Trophoblast cell (in vitro differentiated cells and primary cell): ENCODE measurements around the gene UBE2I.

Source experiments
- DNase-seq, 2 donors: peaks; one replicate each; pipeline ENCODE4 v3.0.0-alpha.2; 2016
- H2AFZ ChIP-seq: 2 replicates; pipeline ENCODE4 v1.6.1; 2013; ENCODE audit warnings: low read length, moderate library complexity, mild to moderate bottlenecking; ENCODE audit not compliant: insufficient read depth, poor library complexity
- H2AK5ac ChIP-seq: 2 replicates; pipeline ENCODE4 v1.6.1; 2013; ENCODE audit warnings: mild to moderate bottlenecking, low read length
- H2BK120ac ChIP-seq: 2 replicates; pipeline ENCODE4 v1.6.1; 2013; ENCODE audit warnings: low read length, mild to moderate bottlenecking, moderate library complexity; ENCODE audit not compliant: insufficient read depth, poor library complexity
- H2BK12ac ChIP-seq: 2 replicates; pipeline ENCODE4 v1.6.1; 2013; ENCODE audit warnings: mild to moderate bottlenecking, low read length, moderate library complexity
- H2BK5ac ChIP-seq: 2 replicates; pipeline ENCODE4 v1.6.1; 2013; ENCODE audit warnings: low read length, low read depth, moderate library complexity, mild to moderate bottlenecking; ENCODE audit not compliant: poor library complexity
- H3K14ac ChIP-seq: 2 replicates; pipeline ENCODE4 v1.6.1; 2013; ENCODE audit warnings: mild to moderate bottlenecking, low read length
- H3K18ac ChIP-seq: 2 replicates; pipeline ENCODE4 v1.6.1; 2013; ENCODE audit warnings: mild to moderate bottlenecking, low read length
- H3K23ac ChIP-seq: 2 replicates; pipeline ENCODE4 v1.6.1; 2013; ENCODE audit warnings: low read length
- H3K27ac ChIP-seq: 2 replicates; pipeline ENCODE4 v1.5.1; 2013; ENCODE audit warnings: low read depth, mild to moderate bottlenecking, inconsistent platforms, low read length, moderate library complexity
- H3K27me3 ChIP-seq: 2 replicates; pipeline ENCODE4 v1.6.1; 2013; ENCODE audit warnings: inconsistent platforms, mild to moderate bottlenecking, low read length, moderate library complexity; ENCODE audit not compliant: insufficient read depth
- H3K36me3 ChIP-seq, 2 experiments: 1 replicate in 1 of 2; 2 replicates in 1 of 2; pipeline ENCODE4 v1.6.1; 2013; ENCODE audit warnings: low read length in 2 of 2, mild to moderate bottlenecking in 2 of 2, moderate library complexity in 1 of 2; ENCODE audit not compliant: insufficient read depth in 2 of 2, control insufficient read depth in 1 of 2
- H3K4ac ChIP-seq: 2 replicates; pipeline ENCODE4 v1.6.1; 2013; ENCODE audit warnings: low read depth, mild to moderate bottlenecking, low read length, moderate library complexity
- H3K4me1 ChIP-seq, 2 experiments: 1 replicate in 1 of 2; 2 replicates in 1 of 2; pipeline ENCODE4 v1.6.1; 2013; ENCODE audit warnings: low read length in 2 of 2, mild to moderate bottlenecking in 2 of 2, moderate library complexity in 1 of 2; ENCODE audit not compliant: insufficient read depth in 2 of 2, control insufficient read depth in 1 of 2
- H3K4me2 ChIP-seq: 2 replicates; pipeline ENCODE4 v1.6.1; 2013; ENCODE audit warnings: inconsistent platforms, mild to moderate bottlenecking, low read length, moderate library complexity
- H3K4me3 ChIP-seq: 2 replicates; pipeline ENCODE4 v1.5.1; 2013; ENCODE audit warnings: mild to moderate bottlenecking, low read depth, low read length, inconsistent platforms
- H3K79me1 ChIP-seq: one replicate; pipeline ENCODE4 v1.6.1; 2013; ENCODE audit warnings: low read length
- H3K79me2 ChIP-seq: 2 replicates; pipeline ENCODE4 v1.6.1; 2013; ENCODE audit warnings: low read length, mild to moderate bottlenecking; ENCODE audit not compliant: control insufficient read depth, insufficient read depth, poor library complexity
- H3K9ac ChIP-seq: 2 replicates; pipeline ENCODE4 v1.6.1; 2013; ENCODE audit warnings: mild to moderate bottlenecking, low read length
- H3K9me3 ChIP-seq: 2 replicates; pipeline ENCODE4 v1.6.1; 2013; ENCODE audit warnings: low read depth, mild to moderate bottlenecking, control low read depth, inconsistent platforms, low read length; ENCODE audit not compliant: insufficient read depth
- H4K12ac ChIP-seq: 2 replicates; pipeline ENCODE4 v1.6.1; 2013; ENCODE audit warnings: low read depth, mild to moderate bottlenecking, low read length, moderate library complexity
- H4K8ac ChIP-seq: 2 replicates; pipeline ENCODE4 v1.6.1; 2013; ENCODE audit warnings: low read depth, mild to moderate bottlenecking, low read length, moderate library complexity
- H4K91ac ChIP-seq: one replicate; pipeline ENCODE4 v1.6.1; 2013; ENCODE audit warnings: low read depth, mild to moderate bottlenecking, low read length, moderate library complexity
- WGBS: extraction: QIAGEN DNeasy Blood & Tissue Kit; methylation state at CpG from one replicate; pipeline ENCODE4 v1.1.7; 2013; ENCODE audit warnings: missing lambda C conversion rate; ENCODE audit not compliant: insufficient read length, insufficient coverage; ENCODE audit errors: extremely low coverage; 5-methylcytosine and 5-hydroxymethylcytosine counted together

The UBE2I gene

GRCh38 chr16:1325261-1325660, 15.8 kb downstream of the UBE2I start:
- H3K36me3 ChIP-seq = peaks cover 49% of the 10 kb centered on the region in 2 experiments
- no peak overlapping the region for H2AFZ ChIP-seq
- H3K27me3 ChIP-seq = no peaks in the 10 kb centered on the region
- H4K91ac ChIP-seq = no peak overlapping the region
- no peaks in the 10 kb centered on the region for H3K79me2 ChIP-seq
- H3K4me2 ChIP-seq = no peak overlapping the region
- H3K9ac ChIP-seq = no peak overlapping the region
- H2BK5ac ChIP-seq = no peak overlapping the region
- no peak overlapping the region for H3K23ac ChIP-seq
- no CpG with 5 or more reads among the region's 15 CpGs for WGBS
- H3K9me3 ChIP-seq = peaks cover under 1% of the 10 kb centered on the region
- no peak overlapping the region for H4K12ac ChIP-seq
- no peak overlapping the region for H3K4me3 ChIP-seq
- no peak overlapping the region for H2BK12ac ChIP-seq
- no peak overlapping the region for H2BK120ac ChIP-seq
- H3K14ac ChIP-seq = no peak overlapping the region
- no peak for DNase-seq
- H3K4me1 ChIP-seq = no peaks in the 10 kb centered on the region
- H4K8ac ChIP-seq = no peak overlapping the region
- H3K79me1 ChIP-seq = no peaks in the 10 kb centered on the region
- no peak overlapping the region for H3K18ac ChIP-seq
- H3K27ac ChIP-seq = no peak overlapping the region
- no peak overlapping the region for H2AK5ac ChIP-seq
- H3K4ac ChIP-seq = no peak overlapping the region

GRCh38 chr16:1325673-1326371, 16.4 kb downstream of the UBE2I start:
- H3K4me3 ChIP-seq = no peak overlapping the region
- H3K27ac ChIP-seq = no peak overlapping the region
- H3K27me3 ChIP-seq = no peaks in the 10 kb centered on the region

GRCh38 chr16:1326391-1326790, 17.0 kb downstream of the UBE2I start:
- no CpG with 5 or more reads among the region's 17 CpGs for WGBS
- Histone ChIP-seq H2BK120ac (no peak overlapping the region), H3K4me1 (peaks cover 3 to 4% of the 10 kb centered on the region in 2 experiments), H2BK5ac (no peak overlapping the region), H3K9me3 (peaks cover 4% of the 10 kb centered on the region), H3K27me3 (no peaks in the 10 kb centered on the region), H3K18ac (no peak overlapping the region), H3K36me3 (peaks cover 37% of the 10 kb centered on the region in 2 experiments), H3K4me2 (no peak overlapping the region), H3K4me3 (no peak overlapping the region), H3K9ac (no peak overlapping the region), H3K23ac (no peak overlapping the region), H4K91ac (no peak overlapping the region), H4K8ac (no peak overlapping the region), H2BK12ac (no peak overlapping the region), H2AFZ (no peak overlapping the region), H2AK5ac (no peak overlapping the region), H3K4ac (no peak overlapping the region), H3K79me2 (no peaks in the 10 kb centered on the region), H4K12ac (no peak overlapping the region), H3K14ac (no peak overlapping the region), H3K27ac (no peak overlapping the region), H3K79me1 (peaks cover 2% of the 10 kb centered on the region)
- DNase-seq = no peak

More at GRCh38 chr16:1325673-1326371, 16.4 kb downstream of the UBE2I start:
- Histone ChIP-seq H2AFZ (no peak overlapping the region), H3K4me1 (no peaks in the 10 kb centered on the region), H2BK5ac (no peak overlapping the region), H3K9me3 (peaks cover 4% of the 10 kb centered on the region), H3K36me3 (peaks cover 43% of the 10 kb centered on the region in 2 experiments), H3K23ac (no peak overlapping the region), H4K91ac (no peak overlapping the region), H3K14ac (no peak overlapping the region), H3K4me2 (no peak overlapping the region), H4K12ac (no peak overlapping the region), H3K79me2 (no peaks in the 10 kb centered on the region), H3K79me1 (no peaks in the 10 kb centered on the region), H2AK5ac (no peak overlapping the region), H3K9ac (no peak overlapping the region), H4K8ac (no peak overlapping the region), H3K4ac (no peak overlapping the region), H3K18ac (no peak overlapping the region), H2BK12ac (no peak overlapping the region), H2BK120ac (no peak overlapping the region)
- no CpG with 5 or more reads among the region's 20 CpGs for WGBS
- no peak for DNase-seq

- Histone ChIP-seq H3K79me2 (no peaks in the 10 kb centered on the region), H3K4me1 (peaks cover 10 to 11% of the 10 kb centered on the region in 2 experiments), H4K91ac (no peak overlapping the region), H4K8ac (no peak overlapping the region), H3K27me3 (no peaks in the 10 kb centered on the region), H3K79me1 (peaks cover 5% of the 10 kb centered on the region), H3K23ac (no peak overlapping the region), H2BK12ac (no peak overlapping the region), H3K18ac (no peak overlapping the region), H3K27ac (no peak overlapping the region), H3K36me3 (peaks cover 31% of the 10 kb centered on the region in 2 experiments), H3K9me3 (peaks cover 4% of the 10 kb centered on the region), H3K4ac (no peak overlapping the region), H2BK5ac (no peak overlapping the region), H3K14ac (no peak overlapping the region), H3K4me2 (no peak overlapping the region), H2AK5ac (no peak overlapping the region), H4K12ac (no peak overlapping the region), H3K9ac (no peak overlapping the region), H2AFZ (no peak overlapping the region), H3K4me3 (no peak overlapping the region), H2BK120ac (no peak overlapping the region)
- no peak for DNase-seq
- WGBS = no CpG with 5 or more reads among the region's 17 CpGs
These were observed 17.6 kb downstream of the UBE2I start for GRCh38 chr16:1326946-1327618.
